AG04450 (cell line): Measurements from ENCODE around the gene BCKDHB. TPM values are rescaled to one million over a fixed set of nuclear protein-coding genes. Genes with fewer than 3 reads are reported as not detected.

Experiments used
- CTCF ChIA-PET: fragments of 300-600, 350-600 bp; formaldehyde crosslinking; extraction: SDS; loops from one replicate; lab custom pipeline; 2022; ENCODE audit warnings: antibody characterized with exemption, inconsistent platforms; lab: Charles Lee
- POLR2A ChIA-PET: fragments of 350-600 bp; formaldehyde crosslinking; extraction: SDS; loops from one replicate; lab custom pipeline; 2021; ENCODE audit warnings: antibody characterized with exemption, inconsistent platforms; lab: Yijun Ruan, JAX
- DNase-seq: peaks from one replicate; pipeline ENCODE4 v3.0.0-alpha.2; 2011; ENCODE audit warnings: low read depth, low spot score
- H3K27ac ChIP-seq: one replicate; pipeline ENCODE4 v1.5.1; 2012; ENCODE audit warnings: low read depth, low read length, control low read depth
- H3K27me3 ChIP-seq: one replicate; pipeline ENCODE4 v1.6.0; 2012; ENCODE audit warnings: low read length; ENCODE audit not compliant: control insufficient read depth, insufficient read depth
- H3K4me3 ChIP-seq: 2 replicates; pipeline ENCODE4 v1.5.1; 2011; ENCODE audit warnings: mild to moderate bottlenecking, low read depth, low read length, control low read depth
- H3K9me3 ChIP-seq: 2 replicates; pipeline ENCODE4 v1.5.1; 2012; ENCODE audit warnings: low read length; ENCODE audit not compliant: control insufficient read depth, insufficient read depth
- CTCF ChIP-seq: IDR thresholded peaks from 2 replicates; pipeline ENCODE4 v1.5.1; 2011; ENCODE audit warnings: low read depth, low read length, control low read depth, inconsistent platforms
- polyA plus RNA-seq: library from polyadenylated mRNA; depleted of rRNA; stranded (reverse); fragments of >200 nt; gene quantifications from 2 replicates; pipeline ENCODE4 v1.2.3, GENCODE V29; 2011

Gene BCKDHB
- polyA plus RNA-seq, 1 experiment: 21.3 TPM

- DNase-seq: no peak
- TF ChIP-seq CTCF: no peak
- Histone ChIP-seq H3K27ac (no peak overlapping the region), H3K4me3 (no peak overlapping the region), H3K9me3 (no peaks in the 10 kb centered on the region), H3K27me3 (no peaks in the 10 kb centered on the region)
- CTCF ChIA-PET: no interaction called here
- POLR2A ChIA-PET: no interaction called here
These were observed 237.0 kb downstream of the BCKDHB start for GRCh38 chr6:80343511-80343910.

- DNase-seq: no peak
- CTCF ChIA-PET: interaction anchor here (0.5 to 0.6 kb wide), 2 partner anchors 848 to 1267 kb away, joined by 3 read pairs; no protein-coding TSS in a partner anchor
- Histone ChIP-seq H3K9me3 (no peaks in the 10 kb centered on the region), H3K27me3 (no peaks in the 10 kb centered on the region), H3K27ac (no peak overlapping the region), H3K4me3 (no peak overlapping the region)
- POLR2A ChIA-PET: no interaction called here
- no peak for TF ChIP-seq CTCF
These were observed 240.6 kb downstream of the BCKDHB start for GRCh38 chr6:80347101-80347500.

DNA sequence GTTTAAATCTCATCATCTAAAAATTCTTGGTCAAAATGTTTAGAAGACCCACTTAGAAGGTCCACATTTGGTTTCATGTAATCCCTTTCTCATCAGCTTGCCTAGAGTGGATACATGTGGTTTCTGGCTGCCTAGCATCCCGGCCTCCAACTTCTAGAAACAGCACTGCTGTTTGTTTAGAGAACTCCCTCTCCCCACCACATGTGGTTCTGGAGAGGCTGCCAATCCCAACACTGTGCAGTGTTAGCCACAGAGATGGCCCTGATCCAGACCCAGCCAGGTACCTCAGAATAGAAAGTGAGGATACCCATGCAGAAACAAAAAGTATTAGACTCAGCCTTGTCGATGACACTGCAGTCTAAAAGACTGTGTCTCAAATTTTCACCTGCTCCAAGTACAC lies 241.8 kb downstream of the BCKDHB start:
- ChIA-PET CTCF (interaction anchor here (0.6 kb wide), 1 partner anchor 114 kb away, joined by 3 read pairs; no protein-coding TSS in a partner anchor), POLR2A (no interaction called here)
- TF ChIP-seq CTCF: no peak

DNA sequence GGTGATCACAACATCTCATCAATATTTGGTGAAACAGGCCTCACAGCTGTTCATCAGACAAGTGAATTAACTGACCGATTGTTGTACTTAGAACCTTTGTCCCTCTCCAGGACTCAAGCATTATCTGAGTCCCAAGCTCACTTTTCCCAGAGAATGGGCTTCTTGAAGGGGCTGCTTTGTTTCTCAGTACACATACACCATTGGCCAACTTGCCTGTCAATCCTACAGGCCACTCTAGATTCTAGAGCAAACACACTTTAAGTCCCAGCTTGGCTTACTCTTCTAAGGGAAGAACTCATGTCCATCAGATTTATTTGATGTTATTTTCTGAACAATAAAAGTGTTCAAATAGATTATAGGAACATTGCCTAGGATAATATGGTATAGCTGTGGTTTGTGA lies 249.5 kb downstream of the BCKDHB start:
- H3K4me3 ChIP-seq: no peak overlapping the region
- H3K9me3 ChIP-seq: no peaks in the 10 kb centered on the region
- no peak for DNase-seq
- POLR2A ChIA-PET: no interaction called here
- no peak for TF ChIP-seq CTCF
- CTCF ChIA-PET: no interaction called here
- H3K27ac ChIP-seq: no peak overlapping the region
- no peaks in the 10 kb centered on the region for H3K27me3 ChIP-seq

More for the DNA sequence above, 241.8 kb downstream of the BCKDHB start:
- Histone ChIP-seq H3K27me3 (no peaks in the 10 kb centered on the region), H3K9me3 (no peaks in the 10 kb centered on the region), H3K27ac (no peak overlapping the region), H3K4me3 (no peak overlapping the region)
- DNase-seq: no peak

- Histone ChIP-seq H3K27ac (no peak overlapping the region), H3K4me3 (no peak overlapping the region), H3K9me3 (no peaks in the 10 kb centered on the region), H3K27me3 (no peaks in the 10 kb centered on the region)
- no peak for TF ChIP-seq CTCF
- CTCF ChIA-PET: no interaction called here
- no peak for DNase-seq
- POLR2A ChIA-PET: no interaction called here
These were observed 250.1 kb downstream of the BCKDHB start for GRCh38 chr6:80356545-80356944.
